Left lung (tissue), 10 donors: ENCODE results near the gene CAV1. TPM values are rescaled to one million over a fixed set of nuclear protein-coding genes. Genes with fewer than 3 reads are reported as not detected.

Source experiments
- ATAC-seq: fragments of 200-7000 bp; cut with Tn5 transposase; one replicate; pipeline ENCODE4 v1.9.1; 2020; ENCODE audit warnings: moderate library complexity
- DNase-seq, 4 donors: peaks; one replicate each; pipeline ENCODE4 v3.0.0-alpha.2; 2013 to 2020
- H3K27ac ChIP-seq, 2 donors: fragments of 200-600 bp; sonication (generic) in 1 of 2; one replicate each; pipeline versions ENCODE4 v1.5.0 to v1.8.0; 2020 to 2021
- H3K27me3 ChIP-seq, 2 donors: fragments of 200-600 bp; sonication (generic) in 1 of 2; one replicate each; pipeline versions ENCODE4 v1.5.0 to v1.8.0; 2020 to 2021
- H3K36me3 ChIP-seq, 2 donors: fragments of 200-600 bp; sonication (generic) in 1 of 2; one replicate each; pipeline versions ENCODE4 v1.5.0 to v1.8.0; 2020 to 2021
- H3K4me1 ChIP-seq, 2 donors: fragments of 200-600 bp; one replicate each; pipeline ENCODE4 v1.8.0; 2021
- H3K4me3 ChIP-seq, 2 donors: fragments of 200-600 bp; sonication (generic) in 1 of 2; one replicate each; pipeline versions ENCODE4 v1.5.0 to v1.8.0; 2020 to 2021; ENCODE audit warnings: mild to moderate bottlenecking in 1 of 2
- H3K9me3 ChIP-seq, 2 donors: fragments of 200-600 bp; sonication (generic) in 1 of 2; one replicate each; pipeline versions ENCODE4 v1.5.0 to v1.8.0; 2020 to 2021
- CTCF ChIP-seq, 2 donors: fragments of 200-600 bp; sonication (generic) in 1 of 2; IDR thresholded peaks; one replicate each; pipeline versions ENCODE4 v1.5.0 to v1.8.0; 2021; ENCODE audit warnings: antibody characterized with exemption in 2 of 2
- intact Hi-C, 2 donors: fragments of 100-400 bp; cut with DNase I; formaldehyde crosslinking; loops; one replicate each; pipeline versions ENCODE4 v1.11.2 to v1.14.2; 2022
- polyA plus RNA-seq, 6 donors: library from polyadenylated mRNA; unstranded; fragments of 120-200 nt; gene quantifications; one replicate each; pipeline ENCODE4 v1.2.1, GENCODE V29; 2013; ENCODE audit not compliant: insufficient read length in 6 of 6
- total RNA-seq, 2 donors: library from RNA; stranded (reverse); fragmentation: NEBNext Ultra II Directional; extraction: Animal tissue kit (Norgen Biotek cat#: 25700); gene quantifications; one replicate each; pipeline ENCODE4 v1.2.1, GENCODE V29; 2021
- donor health status: DM: no; HTN: yes; CAD: no.
- donor health status: DM: no; HTN: no; CAD: no.

Gene CAV1
- total and polyA plus RNA-seq, 8 donors, result 332 to 520 (median 402) TPM

- intact Hi-C loops, result no loop called here
- no peak overlapping the region for H3K27ac ChIP-seq
- H3K4me1 ChIP-seq, result peaks cover 4 to 17% of the 10 kb centered on the region in 2 donors
- H3K9me3 ChIP-seq, result no peaks in the 10 kb centered on the region
- no peak for TF ChIP-seq CTCF (IDR thresholded peaks at IDR 0.05)
- no peaks in the 10 kb centered on the region for H3K36me3 ChIP-seq
- no peak overlapping the region for H3K4me3 ChIP-seq
- no peak for DNase-seq
- peaks cover 0 to 39% of the 10 kb centered on the region in 2 donors for H3K27me3 ChIP-seq
- no peak for ATAC-seq
Observed at GRCh38 chr7:116497708-116498107, 27.1 kb upstream of the CAV1 start.

GRCh38 chr7:116499168-116500077 lies 25.4 kb upstream of the CAV1 start, which contains the start of gene CAV2:
TSS of gene CAV2 (plus strand) at chr7:116499738. CDS start at chr7:116499782, 44 bp downstream.
- no peaks in the 10 kb centered on the region for H3K36me3 ChIP-seq
- H3K4me1 ChIP-seq, result peaks cover 0 to 22% of the 10 kb centered on the region in 2 donors
- peak; percentile 59 to 91 (median 78) for DNase-seq

GRCh38 chr7:116500078-116500853 lies 24.6 kb upstream of the CAV1 start:
- H3K9me3 ChIP-seq, result no peaks in the 10 kb centered on the region
- H3K27me3 ChIP-seq, result peaks cover 0 to 39% of the 10 kb centered on the region in 2 donors
- DNase-seq (peak in 3 of 4 donors; percentile 48 to 71 (median 59)), ATAC-seq (peak; percentile 59)
- no peak for TF ChIP-seq CTCF (IDR thresholded peaks at IDR 0.05)
- H3K4me1 ChIP-seq, result peaks cover 0 to 22% of the 10 kb centered on the region in 2 donors
- H3K36me3 ChIP-seq, result no peaks in the 10 kb centered on the region
- peak overlapping the region; percentile 86 to 88 for H3K27ac ChIP-seq
- intact Hi-C loops, result no loop called here
- peak overlapping the region; percentile 39 to 60 for H3K4me3 ChIP-seq

More at GRCh38 chr7:116499168-116500077, 25.4 kb upstream of the CAV1 start, which contains the start of gene CAV2:
- H3K27ac ChIP-seq, result peak within 1 kb of the TSS; percentile 86 to 88
- intact Hi-C loops, result no loop called here
- TF ChIP-seq CTCF (IDR thresholded peaks at IDR 0.05), result no peak
- peak within 1 kb of the TSS; percentile 39 to 60 for H3K4me3 ChIP-seq
- H3K9me3 ChIP-seq, result no peaks in the 10 kb centered on the region
- peaks cover 0 to 39% of the 10 kb centered on the region in 2 donors for H3K27me3 ChIP-seq
- peak; percentile 89 for ATAC-seq

GRCh38 chr7:116501425-116502167 lies 23.2 kb upstream of the CAV1 start:
- Histone ChIP-seq H3K36me3 (no peaks in the 10 kb centered on the region), H3K4me1 (peaks cover 0 to 22% of the 10 kb centered on the region in 2 donors), H3K4me3 (peak overlapping the region; percentile 39 to 60), H3K27ac (peak overlapping the region; percentile 86 to 88), H3K9me3 (no peaks in the 10 kb centered on the region), H3K27me3 (peaks cover 0 to 39% of the 10 kb centered on the region in 2 donors)
- ATAC-seq, result no peak
- DNase-seq, result no peak
- intact Hi-C loops, result no loop called here
- TF ChIP-seq CTCF (IDR thresholded peaks at IDR 0.05), result no peak
